T-cell (primary cell): ENCODE data around the gene RBM11. TPM values are rescaled to one million over a fixed set of nuclear protein-coding genes. Genes with fewer than 3 reads are reported as not detected.

Experiments
- ATAC-seq, 4 experiments: fragments of 200-7000 bp in 3 of 4; fragments of 150-1000 bp in 1 of 4; cut with Tn5 transposase; replicated peaks in 1 of 4; 1 replicate in 3 of 4; 2 replicates in 1 of 4; pipeline ENCODE4 v1.10.0; 2021; ENCODE audit warnings: moderate library complexity in 3 of 4, mild to moderate bottlenecking in 2 of 4, moderate number of reproducible peaks in 1 of 4
- CTCF ChIA-PET, 2 donors: fragments of 300-600 bp; sonication (Branson Sonifier 250); formaldehyde crosslinking; loops; one replicate each; lab custom pipeline; 2022; ENCODE audit warnings: antibody characterized with exemption in 2 of 2; lab: Charles Lee
- POLR2A ChIA-PET, 2 donors: fragments of 300-600 bp; sonication (Branson Sonifier 250); formaldehyde crosslinking; loops; one replicate each; lab custom pipeline; 2022; ENCODE audit warnings: antibody characterized with exemption in 2 of 2; lab: Charles Lee
- DNase-seq, 35 experiments: peaks; one replicate each; pipeline versions ENCODE4 v3.0.0 to v3.0.0-alpha.2; 2013 to 2023
- H3K27ac ChIP-seq: one replicate; pipeline ENCODE4 v1.5.1; 2013; ENCODE audit warnings: low read length
- H3K27me3 ChIP-seq, 2 experiments: replicated peaks in 1 of 2; 1 replicate in 1 of 2; 2 replicates in 1 of 2; pipeline versions ENCODE4 v1.6.1 to v1.7.0; 2013; ENCODE audit warnings: low read length in 1 of 2, mixed read lengths in 1 of 2; ENCODE audit not compliant: control insufficient read depth in 2 of 2, insufficient read depth in 2 of 2; ENCODE audit errors: extremely low read depth in 1 of 2
- H3K36me3 ChIP-seq, 2 donors: 1 replicate in 1 of 2; 2 replicates in 1 of 2; pipeline versions ENCODE4 v1.6.1 to v1.7.0; 2013; ENCODE audit warnings: low read length in 1 of 2; ENCODE audit not compliant: control insufficient read depth in 2 of 2, insufficient read depth in 1 of 2; ENCODE audit errors: extremely low read depth in 1 of 2
- H3K4me1 ChIP-seq, 2 experiments: 1 replicate in 1 of 2; 2 replicates in 1 of 2; pipeline versions ENCODE4 v1.6.1 to v1.7.0; 2013; ENCODE audit warnings: low read length in 2 of 2, mixed read lengths in 1 of 2; ENCODE audit not compliant: insufficient read depth in 2 of 2, control insufficient read depth in 1 of 2; ENCODE audit errors: extremely low read depth in 1 of 2
- H3K4me3 ChIP-seq, 2 donors: 1 replicate in 1 of 2; 2 replicates in 1 of 2; pipeline versions ENCODE4 v1.5.1 to v1.7.0; 2013; ENCODE audit warnings: mild to moderate bottlenecking in 2 of 2, low read length in 1 of 2, moderate library complexity in 1 of 2; ENCODE audit not compliant: control insufficient read depth in 1 of 2; ENCODE audit errors: extremely low read depth in 1 of 2
- H3K9me3 ChIP-seq: 2 replicates; pipeline ENCODE4 v1.7.0; 2013
- H3K27ac Mint-ChIP-seq, 2 donors: one replicate each; pipeline ENCODE4 v1.8.0; 2020 to 2021; ENCODE audit warnings: mild to moderate bottlenecking in 2 of 2, mixed read lengths in 2 of 2
- H3K27me3 Mint-ChIP-seq, 2 donors: one replicate each; pipeline ENCODE4 v1.8.0; 2021 to 2022; ENCODE audit warnings: mixed read lengths in 2 of 2
- H3K36me3 Mint-ChIP-seq: one replicate; pipeline ENCODE4 v1.8.0; 2021; ENCODE audit warnings: mixed read lengths
- H3K4me1 Mint-ChIP-seq, 3 donors: one replicate each; pipeline ENCODE4 v1.8.0; 2020 to 2022; ENCODE audit warnings: mixed read lengths in 3 of 3, mild to moderate bottlenecking in 1 of 3
- H3K4me3 Mint-ChIP-seq, 3 donors: one replicate each; pipeline ENCODE4 v1.8.0; 2020 to 2022; ENCODE audit warnings: mild to moderate bottlenecking in 3 of 3, mixed read lengths in 3 of 3, moderate library complexity in 3 of 3
- H3K9me3 Mint-ChIP-seq, 3 donors: one replicate each; pipeline ENCODE4 v1.8.0; 2020 to 2022; ENCODE audit warnings: mixed read lengths in 3 of 3
- WGBS: methylation state at CpG from one replicate; pipeline ENCODE4 v1.1.5; 2013; ENCODE audit warnings: missing lambda C conversion rate; ENCODE audit not compliant: insufficient coverage; 5-methylcytosine and 5-hydroxymethylcytosine counted together
- total RNA-seq, 35 experiments: library from RNA in 6 of 35; stranded (reverse) in 6 of 35; fragments of 120-200 nt in 1 of 35; gene quantifications; one replicate each; pipeline versions ENCODE4 v1.2.1 to v1.2.4 and lab custom pipeline; 2013 to 2026

Gene RBM11
- total RNA-seq, 5 donors from 2014 or later (not counting 1 experiment from before 2014, with no cell fraction given) = 2.5 to 16.8 (median 6.2) TPM

- no peaks in the 10 kb centered on the region for H3K9me3 Mint-ChIP-seq
- no peak overlapping the region for H3K27ac ChIP-seq
Observed at GRCh38 chr21:14262039-14262438, 46.1 kb downstream of the RBM11 start.

GRCh38 chr21:14263879-14264278 is 47.9 kb downstream of the RBM11 start:
- WGBS = no CpG with 5 or more reads among the region's 1 CpG
- Mint-ChIP-seq H3K9me3 (no peaks in the 10 kb centered on the region), H3K4me1 (no peaks in the 10 kb centered on the region), H3K27me3 (peaks cover 3 to 10% of the 10 kb centered on the region in 2 donors), H3K36me3 (no peaks in the 10 kb centered on the region), H3K27ac (no peak overlapping the region), H3K4me3 (no peak overlapping the region)
- CTCF ChIA-PET = interaction anchor here in 1 of 2 donors (1.2 kb wide), 1 partner anchor 473 kb away, joined by 3 read pairs; no protein-coding TSS in a partner anchor
- DNase-seq = no peak
- no peaks in the 10 kb centered on the region for H3K4me1 ChIP-seq
- H3K27ac ChIP-seq = no peak overlapping the region
- no peak overlapping the region for H3K4me3 ChIP-seq
- H3K27me3 ChIP-seq = no peaks in the 10 kb centered on the region
- no peaks in the 10 kb centered on the region for H3K9me3 ChIP-seq
- POLR2A ChIA-PET = no interaction called here
- H3K36me3 ChIP-seq = no peaks in the 10 kb centered on the region
- ATAC-seq = no peak

More at GRCh38 chr21:14262039-14262438, 46.1 kb downstream of the RBM11 start:
- Mint-ChIP-seq H3K4me3 (no peak overlapping the region), H3K4me1 (no peaks in the 10 kb centered on the region), H3K36me3 (no peaks in the 10 kb centered on the region), H3K27me3 (peaks cover 3 to 12% of the 10 kb centered on the region in 2 donors), H3K27ac (no peak overlapping the region)
- Histone ChIP-seq H3K36me3 (no peaks in the 10 kb centered on the region), H3K4me1 (no peaks in the 10 kb centered on the region), H3K27me3 (no peaks in the 10 kb centered on the region), H3K4me3 (no peak overlapping the region), H3K9me3 (no peaks in the 10 kb centered on the region)
- DNase-seq (no peak), ATAC-seq (no peak)
- WGBS = no CpG with 5 or more reads among the region's 1 CpG
- ChIA-PET POLR2A (no interaction called here), CTCF (no interaction called here)

- no CpG with 5 or more reads among the region's 2 CpGs for WGBS
- Histone ChIP-seq H3K27ac (no peak overlapping the region), H3K27me3 (no peaks in the 10 kb centered on the region), H3K4me1 (no peaks in the 10 kb centered on the region), H3K4me3 (no peak overlapping the region), H3K36me3 (no peaks in the 10 kb centered on the region), H3K9me3 (no peaks in the 10 kb centered on the region)
- no peaks in the 10 kb centered on the region for H3K9me3 Mint-ChIP-seq
- H3K4me1 Mint-ChIP-seq = no peaks in the 10 kb centered on the region
- no peak for DNase-seq
- no peak overlapping the region for H3K4me3 Mint-ChIP-seq
- ATAC-seq = no peak
- no peak overlapping the region for H3K27ac Mint-ChIP-seq
- POLR2A ChIA-PET = no interaction called here
- H3K27me3 Mint-ChIP-seq = peaks cover 3 to 10% of the 10 kb centered on the region in 2 donors
- CTCF ChIA-PET = no interaction called here
- no peaks in the 10 kb centered on the region for H3K36me3 Mint-ChIP-seq
Observed at GRCh38 chr21:14265023-14265422, 49.1 kb downstream of the RBM11 start.

- no peaks in the 10 kb centered on the region for H3K9me3 Mint-ChIP-seq
- no peaks in the 10 kb centered on the region for H3K36me3 Mint-ChIP-seq
- ChIA-PET POLR2A (no interaction called here), CTCF (no interaction called here)
- H3K27me3 ChIP-seq = no peaks in the 10 kb centered on the region
- H3K27ac ChIP-seq = no peak overlapping the region
- peaks cover 12 to 15% of the 10 kb centered on the region in 2 donors for H3K27me3 Mint-ChIP-seq
- H3K27ac Mint-ChIP-seq = no peak overlapping the region
- no peaks in the 10 kb centered on the region for H3K9me3 ChIP-seq
- no peak overlapping the region for H3K4me3 Mint-ChIP-seq
- no peaks in the 10 kb centered on the region for H3K4me1 Mint-ChIP-seq
- no peaks in the 10 kb centered on the region for H3K4me1 ChIP-seq
- no peaks in the 10 kb centered on the region for H3K36me3 ChIP-seq
- DNase-seq (no peak), ATAC-seq (no peak)
- no peak overlapping the region for H3K4me3 ChIP-seq
Observed at GRCh38 chr21:14267076-14267475, 51.1 kb downstream of the RBM11 start.

GRCh38 chr21:14270631-14271030 is 54.7 kb downstream of the RBM11 start:
- Mint-ChIP-seq H3K9me3 (no peaks in the 10 kb centered on the region), H3K4me1 (peaks cover 0 to 5% (median 0%) of the 10 kb centered on the region in 3 donors), H3K4me3 (no peak overlapping the region), H3K36me3 (no peaks in the 10 kb centered on the region), H3K27ac (no peak overlapping the region), H3K27me3 (peaks cover 24 to 37% of the 10 kb centered on the region in 2 donors)
- no peak for ATAC-seq
- CTCF ChIA-PET = no interaction called here
- no peak for DNase-seq
- WGBS = no CpG with 5 or more reads among the region's 2 CpGs
- Histone ChIP-seq H3K9me3 (no peaks in the 10 kb centered on the region), H3K4me3 (no peak overlapping the region), H3K27me3 (peaks cover 2 to 9% of the 10 kb centered on the region in 2 experiments), H3K27ac (no peak overlapping the region), H3K4me1 (no peaks in the 10 kb centered on the region), H3K36me3 (no peaks in the 10 kb centered on the region)
- POLR2A ChIA-PET = no interaction called here

- DNase-seq = no peak
- Mint-ChIP-seq H3K4me1 (peaks cover 0 to 5% (median 0%) of the 10 kb centered on the region in 3 donors), H3K4me3 (no peak overlapping the region), H3K27ac (no peak overlapping the region), H3K36me3 (no peaks in the 10 kb centered on the region), H3K27me3 (peaks cover 28 to 40% of the 10 kb centered on the region in 2 donors), H3K9me3 (no peaks in the 10 kb centered on the region)
- no peak overlapping the region for H3K27ac ChIP-seq
- no peaks in the 10 kb centered on the region for H3K36me3 ChIP-seq
- no peaks in the 10 kb centered on the region for H3K9me3 ChIP-seq
- peaks cover 2 to 9% of the 10 kb centered on the region in 2 experiments for H3K27me3 ChIP-seq
- POLR2A ChIA-PET = no interaction called here
- CTCF ChIA-PET = no interaction called here
- H3K4me3 ChIP-seq = no peak overlapping the region
- WGBS = 100% methylated on average over 1 of the region's 3 CpGs
- H3K4me1 ChIP-seq = no peaks in the 10 kb centered on the region
- ATAC-seq = no peak
Observed at GRCh38 chr21:14271053-14271452, 55.1 kb downstream of the RBM11 start.

GRCh38 chr21:14271641-14272040 is 55.7 kb downstream of the RBM11 start:
- Mint-ChIP-seq H3K9me3 (no peaks in the 10 kb centered on the region), H3K36me3 (no peaks in the 10 kb centered on the region), H3K27ac (no peak overlapping the region), H3K4me1 (peaks cover 0 to 5% (median 0%) of the 10 kb centered on the region in 3 donors), H3K27me3 (peaks cover 28 to 40% of the 10 kb centered on the region in 2 donors), H3K4me3 (no peak overlapping the region)
- Histone ChIP-seq H3K9me3 (no peaks in the 10 kb centered on the region), H3K27ac (no peak overlapping the region), H3K4me3 (no peak overlapping the region), H3K36me3 (no peaks in the 10 kb centered on the region), H3K27me3 (peaks cover 2 to 11% of the 10 kb centered on the region in 2 experiments), H3K4me1 (no peaks in the 10 kb centered on the region)
- CTCF ChIA-PET = no interaction called here
- POLR2A ChIA-PET = no interaction called here
- DNase-seq = no peak
- WGBS = 78% methylated on average over 4 of the region's 6 CpGs
- no peak for ATAC-seq
